GM10248 (cell line): ENCODE results near the gene CD86.

Experiments used
- CTCF ChIA-PET: fragments of 300-600 bp; sonication (Branson Sonifier 250); formaldehyde crosslinking; extraction: SDS; loops from one replicate; lab custom pipeline; 2021; ENCODE audit warnings: antibody characterized with exemption; lab: Yijun Ruan, JAX
- POLR2A ChIA-PET: fragments of 350-650 bp; sonication (Branson Sonifier 250); formaldehyde crosslinking; extraction: SDS; loops from one replicate; lab custom pipeline; 2020; ENCODE audit warnings: antibody characterized with exemption; lab: Yijun Ruan, JAX
- DNase-seq: peaks from one replicate; pipeline ENCODE4 v3.0.0; 2012; ENCODE audit errors: extremely low spot score
- TF ChIP-seq, protein P1 (sequence below): IDR thresholded peaks from 2 replicates; pipeline ENCODE4 v1.5.1; 2012; ENCODE audit warnings: mild to moderate bottlenecking, low read depth; ENCODE audit errors: extremely low read depth, missing control alignments, control extremely low read depth

CD86 gene

DNA sequence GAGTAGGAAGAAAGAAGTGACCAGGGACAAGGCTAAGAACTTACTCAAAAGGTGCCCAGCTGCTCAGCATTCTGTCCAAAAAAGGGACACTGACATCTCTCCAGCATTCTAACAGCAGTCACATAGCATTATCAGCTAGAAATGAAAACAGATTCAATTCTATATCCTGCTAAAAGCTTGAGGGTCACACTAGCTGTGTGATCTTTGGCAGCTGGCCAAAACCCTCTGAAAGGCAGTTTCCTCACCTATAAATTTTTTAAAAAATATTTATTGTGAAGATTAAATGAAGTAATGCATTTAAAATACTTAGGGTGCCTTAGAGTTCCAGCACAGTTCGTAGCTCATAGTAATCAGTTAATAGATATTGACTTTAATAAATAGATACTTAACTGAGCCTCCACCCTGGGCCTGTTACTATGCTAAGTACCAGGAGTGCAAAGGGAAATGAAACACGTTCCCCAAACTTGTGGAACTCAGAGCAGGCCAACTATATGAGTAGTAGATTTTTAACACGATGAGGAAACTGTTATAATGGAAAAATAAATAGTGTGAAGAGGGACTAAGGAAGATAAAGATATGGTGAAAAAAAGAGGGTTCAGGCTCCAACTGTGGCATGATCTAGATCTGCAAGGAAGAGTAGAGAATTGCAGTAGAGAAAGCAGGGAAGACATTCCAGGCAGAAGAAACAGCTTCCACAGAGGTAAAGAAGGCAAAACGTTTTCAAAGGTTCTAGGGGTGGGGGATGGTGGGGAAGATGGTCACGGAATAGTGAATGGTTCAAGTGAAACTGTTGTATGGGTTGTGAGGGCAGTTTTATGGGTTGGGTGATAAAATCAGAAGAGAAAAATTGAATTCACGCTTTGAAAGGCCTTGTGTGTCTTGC is 11.4 kb downstream of the CD86 start:
- POLR2A ChIA-PET: interaction anchor here (0.6 to 1.1 kb wide), 2 partner anchors 26 to 44 kb away, joined by 3 read pairs; no protein-coding TSS in a partner anchor
- CTCF ChIA-PET: interaction anchor here (1.0 to 6.1 kb wide), 9 partner anchors 10 to 233 kb away, joined by 3 to 45 read pairs (median 6); no protein-coding TSS in a partner anchor
- no peak for DNase-seq
- TF ChIP-seq, protein P1, sequence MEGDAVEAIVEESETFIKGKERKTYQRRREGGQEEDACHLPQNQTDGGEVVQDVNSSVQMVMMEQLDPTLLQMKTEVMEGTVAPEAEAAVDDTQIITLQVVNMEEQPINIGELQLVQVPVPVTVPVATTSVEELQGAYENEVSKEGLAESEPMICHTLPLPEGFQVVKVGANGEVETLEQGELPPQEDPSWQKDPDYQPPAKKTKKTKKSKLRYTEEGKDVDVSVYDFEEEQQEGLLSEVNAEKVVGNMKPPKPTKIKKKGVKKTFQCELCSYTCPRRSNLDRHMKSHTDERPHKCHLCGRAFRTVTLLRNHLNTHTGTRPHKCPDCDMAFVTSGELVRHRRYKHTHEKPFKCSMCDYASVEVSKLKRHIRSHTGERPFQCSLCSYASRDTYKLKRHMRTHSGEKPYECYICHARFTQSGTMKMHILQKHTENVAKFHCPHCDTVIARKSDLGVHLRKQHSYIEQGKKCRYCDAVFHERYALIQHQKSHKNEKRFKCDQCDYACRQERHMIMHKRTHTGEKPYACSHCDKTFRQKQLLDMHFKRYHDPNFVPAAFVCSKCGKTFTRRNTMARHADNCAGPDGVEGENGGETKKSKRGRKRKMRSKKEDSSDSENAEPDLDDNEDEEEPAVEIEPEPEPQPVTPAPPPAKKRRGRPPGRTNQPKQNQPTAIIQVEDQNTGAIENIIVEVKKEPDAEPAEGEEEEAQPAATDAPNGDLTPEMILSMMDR: no peak

- TF ChIP-seq, protein P1: no peak
- ChIA-PET CTCF (interaction anchor here (0.9 to 6.1 kb wide), 6 partner anchors 9 to 70 kb away, joined by 3 to 45 read pairs (median 3); no protein-coding TSS in a partner anchor), POLR2A (no interaction called here)
- no peak for DNase-seq
Observed at GRCh38 chr3:122067214-122067550, 12.0 kb downstream of the CD86 start.

- TF ChIP-seq, protein P1: no peak
- ChIA-PET CTCF (interaction anchor here (0.9 to 6.1 kb wide), 5 partner anchors 8 to 71 kb away, joined by 3 to 45 read pairs (median 3); no protein-coding TSS in a partner anchor), POLR2A (no interaction called here)
- no peak for DNase-seq
Observed at GRCh38 chr3:122067588-122068240, 12.6 kb downstream of the CD86 start.

DNA sequence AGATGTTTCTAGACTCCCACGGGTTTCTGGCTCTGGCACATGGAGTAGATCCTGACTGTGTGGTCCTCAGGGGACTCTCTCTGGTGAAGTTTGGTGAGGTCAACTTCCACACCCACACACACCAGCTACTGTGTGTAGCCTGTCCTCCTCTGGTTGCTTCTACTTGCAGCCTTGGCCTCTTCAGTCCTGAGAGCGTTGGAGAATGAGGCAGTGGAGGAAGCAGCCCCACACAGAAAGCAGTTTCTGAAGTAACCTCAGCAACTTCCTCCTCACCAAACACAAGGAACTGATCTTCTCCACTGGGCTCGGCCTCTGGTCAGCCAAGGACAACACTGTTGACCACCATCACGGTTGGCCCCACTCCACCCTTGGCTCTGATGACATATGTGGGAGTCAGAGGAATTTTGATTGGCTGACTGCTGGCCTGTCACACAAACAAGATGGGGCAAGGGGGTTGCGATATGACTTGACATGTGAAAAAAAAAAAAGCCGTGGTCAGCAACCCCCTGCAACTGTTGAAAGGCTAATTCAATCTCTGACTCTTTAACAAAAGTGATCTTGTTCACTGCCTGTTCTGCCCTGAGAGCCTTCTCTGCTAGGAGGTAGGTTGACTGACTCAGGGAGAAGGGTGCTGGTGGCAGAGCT is 19.6 kb downstream of the CD86 start:
- ChIA-PET POLR2A (interaction anchor here (0.9 to 1.3 kb wide), 2 partner anchors 17 to 20 kb away, joined by 3 read pairs; partner anchors contain the start of gene CD86), CTCF (interaction anchor here (0.9 to 6.2 kb wide), 7 partner anchors 10 to 73 kb away, joined by 3 to 45 read pairs (median 4); no protein-coding TSS in a partner anchor)
- TF ChIP-seq, protein P1: no peak
- DNase-seq: peak; percentile 73

DNA sequence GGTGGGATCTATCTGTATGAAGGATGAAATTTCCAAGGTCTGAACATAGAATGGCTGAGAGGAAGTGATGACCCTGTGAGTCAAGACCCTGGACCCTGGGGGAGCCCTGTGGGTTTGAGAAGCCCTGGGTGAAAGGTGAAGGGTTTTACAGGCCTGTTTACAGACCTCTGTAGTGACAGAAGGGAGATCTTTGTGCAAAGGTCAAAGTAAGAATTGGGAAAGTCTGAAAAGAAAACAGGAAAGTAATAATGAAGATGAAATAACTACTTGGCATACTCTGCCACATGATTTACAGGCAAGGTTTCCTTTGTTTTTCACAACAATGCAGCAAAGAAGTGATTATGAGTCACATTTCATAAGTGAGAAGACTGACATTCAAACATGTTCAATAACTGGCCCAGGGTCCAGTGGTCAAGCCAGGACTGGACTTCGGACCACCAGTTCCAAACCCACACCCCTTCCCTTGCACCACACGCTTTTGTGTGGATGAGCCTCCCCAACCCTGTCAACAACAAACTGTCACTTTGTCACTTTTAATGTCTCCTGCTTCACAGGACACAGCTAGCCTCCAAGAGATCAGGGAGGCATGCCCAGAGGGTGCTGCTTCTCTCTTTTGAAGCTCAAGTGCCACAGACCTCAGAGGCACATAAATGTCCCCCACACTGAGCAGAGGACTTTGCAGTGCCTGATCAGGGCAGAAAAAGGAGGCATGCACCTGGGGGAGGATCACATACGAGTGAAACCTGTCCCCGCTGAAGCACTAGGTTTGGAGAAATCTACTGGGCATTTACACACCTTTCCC is 21.5 kb downstream of the CD86 start:
- no peak for DNase-seq
- ChIA-PET CTCF (interaction anchor here (1.1 to 9.9 kb wide), 7 partner anchors 12 to 75 kb away, joined by 3 to 92 read pairs (median 4); no protein-coding TSS in a partner anchor), POLR2A (interaction anchor here (1.0 kb wide), 2 partner anchors 46 to 64 kb away, joined by 3 to 4 read pairs; no protein-coding TSS in a partner anchor)
- TF ChIP-seq, protein P1: no peak
